Jurkat, Clone E6-1 (cell line): Measurements from ENCODE around the gene UFSP1. TPM values are rescaled to one million over a fixed set of nuclear protein-coding genes. Genes with fewer than 3 reads are reported as not detected.
A peak's percentile ranks its signal among the peaks of the same experiment; 100 is the strongest.
"Not testable (repeated sequence)": the region's sequence is repeated elsewhere in the genome, so short reads cannot be mapped to it uniquely, and the experiment has no call there.

Experiments used
- DNase-seq: peaks from one replicate; pipeline ENCODE4 v3.0.0-alpha.2; 2011; ENCODE audit warnings: low read depth, low spot score
- H3K4me3 ChIP-seq: 2 replicates; pipeline ENCODE4 v1.5.1; 2011; ENCODE audit warnings: mild to moderate bottlenecking, low read length, control low read depth, moderate library complexity
- polyA plus RNA-seq: library from polyadenylated mRNA; unstranded; fragments of >200 nt; gene quantifications from one replicate; pipeline ENCODE4 v1.2.1, GENCODE V29; 2012; ENCODE audit warnings: missing spikeins; ENCODE audit not compliant: insufficient read length, insufficient read depth

Gene UFSP1
- polyA plus RNA-seq = 2.1 TPM

- H3K4me3 ChIP-seq = peak within 1 kb of the TSS; percentile 70
- no peak for DNase-seq
Measured at GRCh38 chr7:100888988-100889750, at the start of gene UFSP1. TSS of gene UFSP1 (minus strand) at chr7:100889715. CDS start at chr7:100889271, 444 bp downstream.

- not testable (repeated sequence) for H3K4me3 ChIP-seq, DNase-seq
Measured at GRCh38 chr7:100936167-100936566, 46.7 kb upstream of the UFSP1 start.

GRCh38 chr7:100935381-100935780 lies 45.9 kb upstream of the UFSP1 start:
- not testable (repeated sequence) for DNase-seq, H3K4me3 ChIP-seq

- no peak for DNase-seq
- H3K4me3 ChIP-seq = no peak overlapping the region
Measured at GRCh38 chr7:100933734-100934133, 44.2 kb upstream of the UFSP1 start.

- no peak overlapping the region for H3K4me3 ChIP-seq
- DNase-seq = no peak
Measured at GRCh38 chr7:100929808-100930174, 40.3 kb upstream of the UFSP1 start.

GRCh38 chr7:100923616-100924015 lies 34.1 kb upstream of the UFSP1 start:
- DNase-seq, H3K4me3 ChIP-seq: not testable (repeated sequence)

GRCh38 chr7:100921039-100921438 lies 31.5 kb upstream of the UFSP1 start:
- H3K4me3 ChIP-seq = no peak overlapping the region
- DNase-seq = no peak

- not testable (repeated sequence) for DNase-seq, H3K4me3 ChIP-seq
Measured at GRCh38 chr7:100919779-100920437, 30.4 kb upstream of the UFSP1 start.

GRCh38 chr7:100919335-100919734 lies 29.8 kb upstream of the UFSP1 start:
- not testable (repeated sequence) for H3K4me3 ChIP-seq, DNase-seq

GRCh38 chr7:100914879-100915447 lies 25.4 kb upstream of the UFSP1 start:
- DNase-seq = no peak
- no peak overlapping the region for H3K4me3 ChIP-seq

GRCh38 chr7:100914208-100914878 lies 24.8 kb upstream of the UFSP1 start:
- no peak overlapping the region for H3K4me3 ChIP-seq
- no peak for DNase-seq

- H3K4me3 ChIP-seq = no peak overlapping the region
- DNase-seq = no peak
Measured at GRCh38 chr7:100911484-100911883, 22.0 kb upstream of the UFSP1 start.

GRCh38 chr7:100910443-100910842 lies 20.9 kb upstream of the UFSP1 start:
- DNase-seq = not testable (repeated sequence)

GRCh38 chr7:100908512-100908911 lies 19.0 kb upstream of the UFSP1 start:
- no peak overlapping the region for H3K4me3 ChIP-seq
- no peak for DNase-seq

More at GRCh38 chr7:100910443-100910842, 20.9 kb upstream of the UFSP1 start:
- not testable (repeated sequence) for H3K4me3 ChIP-seq

- no peak for DNase-seq
- no peak overlapping the region for H3K4me3 ChIP-seq
Measured at GRCh38 chr7:100902638-100903037, 13.1 kb upstream of the UFSP1 start.

GRCh38 chr7:100901921-100902332 lies 12.4 kb upstream of the UFSP1 start:
- no peak overlapping the region for H3K4me3 ChIP-seq
- no peak for DNase-seq

GRCh38 chr7:100900978-100901377 lies 11.5 kb upstream of the UFSP1 start:
- DNase-seq = no peak
- no peak overlapping the region for H3K4me3 ChIP-seq

- no peak overlapping the region for H3K4me3 ChIP-seq
- DNase-seq = no peak
Measured at GRCh38 chr7:100899432-100899831, 9.9 kb upstream of the UFSP1 start.

- H3K4me3 ChIP-seq = no peak overlapping the region
- no peak for DNase-seq
Measured at GRCh38 chr7:100897772-100898454, 8.4 kb upstream of the UFSP1 start.
